Measurements from ENCODE around the gene OR9A4. TPM values are rescaled to one million over a fixed set of nuclear protein-coding genes. Genes with fewer than 3 reads are reported as not detected.
"Not testable (repeated sequence)": the region's sequence is repeated elsewhere in the genome, so short reads cannot be mapped to it uniquely, and the experiment has no call there.

Gene OR9A4, protein sequence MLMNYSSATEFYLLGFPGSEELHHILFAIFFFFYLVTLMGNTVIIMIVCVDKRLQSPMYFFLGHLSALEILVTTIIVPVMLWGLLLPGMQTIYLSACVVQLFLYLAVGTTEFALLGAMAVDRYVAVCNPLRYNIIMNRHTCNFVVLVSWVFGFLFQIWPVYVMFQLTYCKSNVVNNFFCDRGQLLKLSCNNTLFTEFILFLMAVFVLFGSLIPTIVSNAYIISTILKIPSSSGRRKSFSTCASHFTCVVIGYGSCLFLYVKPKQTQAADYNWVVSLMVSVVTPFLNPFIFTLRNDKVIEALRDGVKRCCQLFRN
- total RNA-seq, result not detected

DNA sequence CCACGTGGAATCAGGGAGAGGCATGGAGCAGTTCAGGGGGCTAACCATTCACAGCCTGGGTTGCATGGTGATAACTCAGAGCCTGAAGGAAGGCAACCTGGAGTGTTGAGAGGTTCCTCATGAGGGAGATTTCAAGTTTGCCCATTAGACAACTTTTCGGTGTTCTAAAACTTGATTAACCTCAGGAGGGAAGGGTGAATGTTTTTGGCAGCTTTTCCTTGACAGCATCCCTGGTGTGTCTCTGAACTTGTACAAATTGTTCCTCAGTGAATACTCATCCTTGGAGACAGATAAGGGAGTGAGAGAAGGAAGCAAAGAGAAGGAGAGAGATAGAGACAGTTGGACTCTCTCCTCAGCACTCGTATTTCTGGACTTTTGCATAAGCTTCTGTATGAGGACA is at the start of gene OR9A4:
OR9A4 (plus strand) TSS at position 301 of the 400 bp plus-strand sequence. CDS start 2,477 bp downstream, outside the sequence.
- DNase-seq (ENCODE audit: low spot score), result no peak
- no peak for ATAC-seq

DNA sequence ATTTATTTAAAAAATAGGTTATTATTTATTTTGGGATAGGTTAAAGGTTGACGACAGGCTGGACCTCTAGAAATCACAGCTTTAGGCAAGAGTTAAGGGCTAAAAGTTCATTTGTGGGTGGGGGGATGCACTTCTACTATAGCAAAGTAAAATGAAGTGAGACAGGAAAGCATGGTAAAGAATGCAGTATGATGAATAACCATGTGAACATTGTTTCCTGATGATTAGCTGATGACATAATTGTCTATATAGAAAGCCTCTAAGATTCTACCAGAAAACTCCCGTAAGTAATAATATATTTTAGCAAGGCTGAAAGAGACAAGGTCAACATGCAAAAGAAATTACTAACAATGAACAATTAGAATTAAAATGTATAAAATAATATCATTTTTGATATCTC is 49.2 kb upstream of the OR9A4 start:
- DNase-seq (ENCODE audit: low spot score) (no peak), ATAC-seq (no peak)

DNA sequence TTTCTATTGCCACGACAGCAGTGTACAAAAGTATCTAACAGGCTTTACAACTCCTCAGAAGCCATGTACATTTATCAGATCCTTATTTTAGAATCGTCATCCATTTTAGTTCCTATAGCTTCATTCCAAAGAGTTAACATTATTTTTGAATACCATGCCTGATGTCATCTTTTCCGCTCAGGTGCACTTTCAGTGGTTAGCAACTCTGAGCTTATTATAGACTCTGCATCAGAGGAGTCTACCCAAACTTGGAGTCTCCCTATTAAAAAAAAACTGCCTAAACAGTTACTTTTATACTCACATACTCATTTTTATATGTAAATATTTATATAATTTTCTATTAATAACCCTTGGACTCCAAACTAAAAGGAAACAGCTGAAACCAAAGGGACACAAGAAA is 43.3 kb upstream of the OR9A4 start:
- no peak for ATAC-seq

DNA sequence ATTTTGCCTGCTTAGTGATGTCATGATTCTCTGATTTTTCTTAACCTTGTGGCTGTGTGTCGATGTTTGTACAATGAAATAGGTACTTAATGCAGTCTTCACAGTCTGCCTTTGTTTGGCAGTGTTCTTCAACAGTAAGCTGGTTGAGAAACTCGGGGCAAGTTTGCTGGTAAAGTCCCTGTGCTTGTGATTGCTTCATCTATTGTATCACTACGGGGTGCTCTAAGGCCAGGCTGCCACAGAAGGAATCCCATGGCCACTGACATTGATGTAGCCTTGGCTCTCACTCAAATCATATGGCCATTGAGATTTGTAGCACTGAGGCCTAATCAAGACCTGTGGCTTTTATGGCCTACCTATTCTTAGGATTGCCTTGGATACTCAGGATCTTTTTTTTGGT is 41.4 kb upstream of the OR9A4 start:
- no peak for DNase-seq (ENCODE audit: low spot score)
- ATAC-seq, result no peak

More for the DNA sequence above, 43.3 kb upstream of the OR9A4 start:
- DNase-seq (ENCODE audit: low spot score), result no peak

DNA sequence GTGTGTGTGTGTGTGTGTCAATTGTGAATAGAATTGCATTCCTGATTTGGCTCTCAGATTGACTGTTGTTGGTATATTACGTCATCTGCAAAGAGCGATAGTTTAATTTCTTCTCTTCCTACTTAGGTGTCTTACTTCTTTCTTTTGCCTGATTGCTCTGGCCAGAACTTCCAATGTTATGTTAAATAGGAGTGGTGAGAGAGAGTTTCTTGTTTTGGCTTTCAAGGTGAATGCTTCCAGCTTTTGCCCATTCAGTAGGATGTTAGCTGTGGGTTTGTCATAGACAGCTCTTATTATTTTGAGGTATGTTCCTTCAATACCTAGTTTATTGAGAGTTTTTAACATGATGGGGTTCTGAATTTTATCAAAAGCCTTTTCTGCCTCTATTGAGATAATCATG is 40.7 kb upstream of the OR9A4 start:
- DNase-seq (ENCODE audit: low spot score), result no peak
- ATAC-seq, result no peak

DNA sequence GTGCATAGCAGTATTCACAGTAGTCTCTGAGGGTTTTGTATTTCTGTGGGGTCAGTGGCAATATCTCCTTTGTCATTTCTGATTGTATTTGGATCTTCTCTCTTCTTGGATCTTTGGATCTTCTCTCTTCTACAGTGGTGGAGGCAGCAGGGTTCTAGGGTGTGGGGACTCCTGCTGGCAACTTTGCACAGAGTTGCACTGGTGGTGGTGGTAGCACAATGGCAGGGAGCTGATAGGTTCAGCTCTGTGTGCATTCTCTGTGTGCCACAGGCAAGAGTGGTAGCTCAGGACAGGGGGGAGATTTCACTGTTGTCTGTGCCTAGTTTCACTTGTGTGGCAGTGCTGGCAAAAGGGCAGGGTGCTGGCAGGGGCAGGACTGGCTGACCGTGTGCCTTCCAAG is 39.8 kb upstream of the OR9A4 start:
- DNase-seq (ENCODE audit: low spot score), result no peak
- ATAC-seq, result no peak

DNA sequence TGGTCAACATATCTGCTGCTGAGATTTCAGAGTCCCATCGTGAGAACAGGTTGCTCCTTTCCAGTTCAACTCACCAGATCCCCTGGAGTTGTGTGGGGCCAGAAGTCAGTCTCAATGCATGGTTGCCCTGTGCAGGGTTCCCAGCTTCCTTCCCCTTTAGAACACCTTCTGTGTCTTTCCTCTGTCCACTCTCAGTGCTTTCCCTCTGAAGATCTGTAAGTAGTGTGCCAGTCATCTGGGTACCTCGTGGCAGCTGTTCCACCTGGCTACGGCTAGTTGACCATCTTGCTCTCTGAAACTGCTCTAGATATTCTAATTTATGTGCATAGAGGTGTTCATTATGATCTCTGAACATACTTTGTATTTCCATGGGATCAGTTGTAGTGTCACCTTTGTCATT is 38.8 kb upstream of the OR9A4 start:
- DNase-seq (ENCODE audit: low spot score), result no peak
- ATAC-seq, result no peak

DNA sequence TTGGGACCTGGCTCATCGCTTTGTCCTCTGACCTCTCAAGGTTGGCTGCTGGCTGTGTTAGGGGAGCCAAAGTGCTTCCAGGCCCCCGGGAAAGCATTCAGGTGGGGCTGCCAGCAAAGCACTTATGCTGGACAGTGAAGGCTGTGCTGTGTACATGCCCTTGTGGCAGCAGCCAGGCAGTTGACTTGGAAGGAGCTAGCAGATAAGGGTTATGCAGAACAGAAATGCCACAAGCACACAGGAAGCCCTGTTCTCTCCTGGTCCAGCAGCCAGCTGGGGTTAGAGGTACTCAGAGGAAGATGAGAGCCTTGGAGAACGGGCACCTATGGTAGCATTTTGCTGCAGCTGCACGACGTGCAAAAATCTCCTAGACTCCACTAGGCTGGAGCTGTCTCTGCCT is 35.2 kb upstream of the OR9A4 start:
- DNase-seq (ENCODE audit: low spot score) (no peak), ATAC-seq (no peak)

DNA sequence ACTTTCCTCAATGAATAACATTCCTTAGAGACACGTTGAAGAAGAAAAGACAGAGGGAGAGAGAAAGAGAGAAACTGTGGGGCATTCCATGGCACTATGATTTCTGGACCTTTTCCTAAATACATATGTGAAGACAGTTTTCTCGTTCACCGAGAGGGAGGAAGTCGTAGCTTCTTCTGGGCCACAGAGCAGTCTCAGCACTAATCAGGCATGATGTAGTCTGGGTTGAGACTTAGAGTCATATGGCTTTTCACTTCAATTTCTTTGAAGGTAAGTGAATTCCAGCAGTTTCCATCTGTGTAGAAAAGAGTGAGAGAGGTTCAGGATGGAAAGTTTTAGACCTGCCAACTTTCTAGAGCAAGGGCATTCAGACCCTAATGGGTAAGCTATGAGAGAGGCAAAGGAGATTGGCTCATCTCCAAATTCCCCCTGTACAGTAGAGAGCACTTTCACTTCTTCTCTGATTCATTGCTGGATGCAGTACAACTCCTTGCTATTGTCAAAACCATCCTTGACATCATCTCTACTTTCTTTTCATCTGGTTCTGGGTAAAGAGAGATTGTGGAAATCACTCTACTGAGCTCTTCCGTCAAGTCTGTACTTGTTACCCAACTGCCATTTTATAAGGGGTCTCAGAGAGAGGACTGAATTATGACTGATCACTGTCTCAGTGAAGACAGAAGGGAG is 31.5 kb upstream of the OR9A4 start:
- ATAC-seq, result no peak

DNA sequence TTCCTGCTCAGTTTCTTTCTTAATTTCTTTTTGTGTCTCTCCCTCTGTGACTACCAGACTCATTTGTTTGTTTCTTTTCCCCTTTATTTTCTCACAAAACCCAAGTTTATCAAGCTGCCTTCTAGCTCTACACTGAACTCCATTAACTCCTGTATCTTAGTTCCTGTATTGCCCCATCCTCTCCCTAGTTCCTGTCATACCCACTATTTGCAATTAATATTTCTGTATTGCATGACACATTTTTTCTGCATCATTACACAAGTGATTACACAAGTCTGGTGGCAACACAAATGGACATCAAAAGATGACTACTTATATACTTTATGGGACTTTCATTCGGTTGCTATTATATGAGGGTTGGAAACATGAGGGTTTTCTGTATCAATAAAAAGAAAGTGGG is 26.9 kb upstream of the OR9A4 start:
- DNase-seq (ENCODE audit: low spot score), result no peak
- no peak for ATAC-seq

More for the DNA sequence above, 31.5 kb upstream of the OR9A4 start:
- DNase-seq (ENCODE audit: low spot score), result no peak

DNA sequence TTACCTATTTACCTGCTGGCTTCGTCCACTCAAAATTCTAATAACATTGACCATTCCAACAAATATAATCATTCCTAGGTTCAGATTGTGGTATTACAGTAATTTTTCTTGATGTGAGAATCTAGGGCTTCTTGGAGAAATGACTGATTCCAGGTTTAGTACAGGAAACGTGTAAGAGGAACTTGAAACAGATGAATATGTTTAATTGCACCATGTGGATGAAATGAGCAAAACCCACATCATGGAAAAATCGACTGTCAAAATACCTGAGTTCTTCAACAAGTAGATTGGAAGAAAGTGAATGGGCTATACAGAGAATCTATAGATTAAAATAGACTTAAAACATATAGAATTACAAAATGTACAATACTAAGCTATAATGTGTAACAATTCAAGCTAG is 24.9 kb upstream of the OR9A4 start:
- ATAC-seq, result no peak
- DNase-seq (ENCODE audit: low spot score), result no peak

DNA sequence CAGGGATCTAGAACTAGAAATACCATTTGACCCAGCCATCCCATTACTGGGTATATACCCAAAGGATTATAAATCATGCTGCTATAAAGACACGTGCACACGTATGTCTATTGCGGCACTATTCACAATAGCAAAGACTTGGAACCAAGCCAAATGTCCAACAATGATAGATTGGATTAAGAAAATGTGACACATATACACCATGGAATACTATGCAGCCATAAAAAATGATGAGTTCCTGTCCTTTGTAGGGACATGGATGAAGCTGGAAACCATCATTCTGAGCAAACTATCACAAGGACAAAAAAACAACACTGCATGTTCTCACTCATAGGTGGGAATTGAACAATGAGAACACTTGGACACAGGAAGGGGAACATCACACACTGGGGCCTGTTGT is 16.8 kb upstream of the OR9A4 start:
- not testable (repeated sequence) for ATAC-seq; DNase-seq (ENCODE audit: low spot score)

DNA sequence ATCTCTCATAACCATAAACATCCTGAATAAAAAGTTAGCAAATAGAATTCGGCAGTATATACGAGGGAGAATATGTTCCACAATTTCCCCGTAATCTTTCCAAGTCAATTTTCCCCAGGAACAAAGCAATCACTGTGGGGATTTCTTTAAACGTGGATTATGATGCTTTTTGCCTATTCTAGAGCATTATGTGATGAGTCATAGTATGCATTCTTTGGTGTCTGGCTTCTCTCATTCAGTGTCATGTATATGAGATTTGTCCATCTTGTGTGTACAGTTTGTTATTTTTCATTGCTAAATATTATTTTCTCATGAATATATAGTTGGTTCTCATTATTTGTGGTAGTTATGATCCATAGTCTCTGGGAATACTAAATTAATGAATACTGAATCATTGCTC is 9.9 kb upstream of the OR9A4 start:
- ATAC-seq (no peak), DNase-seq (ENCODE audit: low spot score) (no peak)

DNA sequence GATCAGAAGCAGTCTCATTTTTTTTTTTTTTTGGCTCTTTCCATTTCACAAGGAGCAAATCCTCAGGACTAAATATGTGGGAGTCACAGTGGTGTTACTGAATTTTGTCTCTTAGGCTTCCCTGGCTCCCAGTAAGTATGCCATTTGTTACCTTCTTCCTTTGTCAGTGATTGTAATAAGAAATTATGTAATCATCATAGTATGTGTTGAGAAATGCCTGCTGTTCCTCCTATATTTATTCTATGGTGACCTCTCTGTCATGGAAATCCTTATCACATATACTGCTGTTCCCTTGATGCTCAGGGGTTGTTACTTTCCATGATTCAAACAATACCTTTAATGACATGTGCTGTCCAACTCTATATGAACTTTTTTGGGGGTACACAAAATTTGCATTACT is 4.8 kb upstream of the OR9A4 start:
- ATAC-seq (no peak), DNase-seq (ENCODE audit: low spot score) (no peak)

DNA sequence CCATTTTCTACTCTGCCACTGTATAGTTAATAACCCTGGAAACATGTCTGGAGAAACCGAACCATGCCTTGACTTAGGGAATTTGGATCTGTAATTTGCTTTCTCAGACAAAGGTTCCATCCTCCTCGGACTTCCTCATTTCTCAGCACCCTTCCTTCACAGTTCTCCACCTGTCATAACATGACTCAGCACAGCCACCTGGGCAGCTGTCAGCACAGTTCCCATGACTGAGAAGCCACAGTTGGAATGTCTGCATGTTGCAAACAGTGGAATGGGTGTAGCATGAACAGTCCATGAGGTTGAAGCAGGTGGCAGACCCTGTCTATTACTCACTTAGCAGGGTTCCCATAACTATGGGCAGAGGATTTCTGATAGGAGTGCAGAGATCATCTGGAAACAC is 634 bp upstream of the OR9A4 start:
- ATAC-seq (no peak), DNase-seq (ENCODE audit: low spot score) (no peak)

DNA sequence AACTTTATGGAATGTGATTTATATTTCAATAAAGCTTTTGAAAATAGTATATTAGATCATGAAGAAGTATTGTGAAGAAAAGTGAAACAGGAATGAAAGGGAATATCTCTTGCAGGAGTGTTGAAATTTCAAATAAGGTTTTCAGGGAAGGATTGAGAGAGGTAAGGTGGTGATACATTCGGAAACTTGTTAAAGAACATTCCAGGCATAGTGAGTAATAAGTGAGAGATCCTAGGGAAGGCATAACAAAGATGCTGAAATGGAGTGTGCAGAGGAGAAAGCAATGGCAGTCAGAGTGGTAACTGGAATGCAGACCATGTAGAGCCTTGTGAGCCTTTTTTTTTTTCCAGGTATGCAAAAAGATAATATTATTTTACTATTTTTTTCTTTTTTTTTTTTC is 4.1 kb downstream of the OR9A4 start:
- no peak for ATAC-seq
- no peak for DNase-seq (ENCODE audit: low spot score)

DNA sequence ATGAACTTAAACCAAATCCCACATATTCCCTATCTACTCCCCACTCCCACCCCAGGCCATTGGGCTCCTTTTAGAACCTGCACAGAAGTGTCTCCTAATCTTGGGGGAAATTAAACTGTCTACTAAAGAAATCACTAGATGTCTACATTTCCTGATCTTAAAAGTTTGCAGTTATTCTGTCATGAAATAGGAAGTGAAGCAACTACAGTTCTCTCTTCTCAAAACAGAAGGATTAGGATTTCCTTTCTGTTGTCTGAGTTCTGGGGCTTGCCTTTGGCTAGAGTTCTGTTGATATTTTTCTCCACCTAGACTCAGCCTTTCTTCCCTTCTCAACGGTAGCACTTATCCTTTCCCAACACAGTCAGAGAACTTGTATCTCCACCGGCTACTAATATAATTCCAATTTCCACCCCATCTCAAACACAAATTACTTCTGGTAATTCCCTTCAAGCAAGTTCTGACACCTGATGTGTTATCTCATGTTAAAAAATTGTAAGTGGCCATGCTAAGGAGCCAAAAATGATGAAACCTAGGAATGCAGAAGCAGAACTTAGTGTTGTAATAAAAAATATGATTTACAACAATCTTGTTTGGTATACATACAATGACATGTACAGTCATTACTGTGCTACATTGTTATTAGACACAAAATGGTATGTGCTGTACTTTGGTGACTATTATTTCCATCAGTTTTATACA is 12.1 kb downstream of the OR9A4 start:
- no peak for ATAC-seq

DNA sequence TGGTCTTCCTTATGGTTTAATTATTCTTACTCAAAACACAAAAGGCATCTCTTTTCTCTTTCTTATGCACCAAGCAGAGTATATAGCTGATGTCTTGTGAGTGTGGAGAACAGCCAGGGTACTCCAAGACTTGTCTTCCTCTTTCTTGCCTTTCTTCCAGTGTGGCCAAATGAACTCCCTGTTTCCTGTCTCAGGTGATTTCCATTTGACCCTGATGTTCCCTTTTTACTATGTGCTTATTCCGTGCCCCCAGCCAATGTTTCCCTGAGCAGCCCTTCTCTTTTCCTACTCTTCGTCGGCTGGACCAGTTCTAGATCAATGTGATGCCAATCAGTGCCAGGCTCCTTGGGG is 12.6 kb downstream of the OR9A4 start:
- no peak for DNase-seq (ENCODE audit: low spot score)
- ATAC-seq, result no peak

More for the DNA sequence above, 12.1 kb downstream of the OR9A4 start:
- DNase-seq (ENCODE audit: low spot score), result no peak

DNA sequence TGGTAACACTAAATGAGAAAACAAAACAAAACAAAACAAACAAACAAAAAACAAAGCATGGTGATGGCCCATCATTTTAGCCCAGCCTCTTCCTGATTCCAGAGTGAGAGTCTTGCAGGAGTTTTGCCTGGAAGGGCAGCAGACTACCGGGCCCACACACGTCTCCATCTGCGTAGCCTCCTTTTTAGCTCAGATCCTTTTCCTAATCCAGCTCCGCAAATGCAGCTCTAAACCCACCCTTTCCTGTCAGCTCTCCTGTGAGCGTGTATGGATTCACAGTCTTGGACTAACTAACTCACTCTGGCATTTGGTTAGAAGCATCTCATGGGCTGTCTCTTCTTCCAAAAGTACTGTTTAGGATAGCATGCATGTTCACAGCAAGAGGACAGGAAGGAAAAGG is 14.0 kb downstream of the OR9A4 start:
- no peak for ATAC-seq
- no peak for DNase-seq (ENCODE audit: low spot score)

DNA sequence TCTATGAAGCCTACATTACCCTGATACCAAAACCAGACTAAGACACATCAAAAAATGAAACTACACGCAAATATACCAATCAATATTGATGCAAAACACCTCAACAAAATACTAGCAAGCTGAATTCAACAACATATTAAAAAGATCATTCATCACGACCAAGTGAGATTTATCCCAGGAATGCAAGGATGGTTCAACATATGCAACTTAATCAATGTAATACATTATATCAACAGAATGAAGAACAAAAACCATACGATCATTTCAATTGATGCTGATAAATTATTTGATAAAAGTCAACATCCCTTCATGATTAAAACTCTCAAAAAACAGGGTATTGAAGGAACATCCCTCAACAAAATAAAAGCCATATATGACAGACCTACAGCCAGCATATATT is 24.9 kb downstream of the OR9A4 start:
- no peak for DNase-seq (ENCODE audit: low spot score)
- ATAC-seq, result no peak

DNA sequence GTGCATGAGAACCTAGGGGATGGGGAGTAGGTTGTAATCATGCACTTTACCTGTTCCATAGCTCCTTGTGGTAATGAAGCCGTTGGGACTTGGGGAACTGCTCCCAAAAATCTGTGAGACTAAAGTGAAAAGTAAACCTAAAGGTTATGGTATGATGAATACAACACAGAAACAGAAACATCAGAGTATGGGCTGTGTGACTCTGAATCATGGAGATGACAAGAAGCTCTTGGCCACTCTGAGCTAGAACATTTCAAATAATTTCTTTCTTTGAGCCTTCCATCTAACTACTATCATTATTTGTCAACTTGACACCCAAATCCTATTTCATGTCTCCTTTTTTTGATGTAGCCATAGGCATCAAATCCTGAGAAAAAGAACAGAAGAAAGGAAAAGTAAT is 27.6 kb downstream of the OR9A4 start:
- no peak for DNase-seq (ENCODE audit: low spot score)
- no peak for ATAC-seq

DNA sequence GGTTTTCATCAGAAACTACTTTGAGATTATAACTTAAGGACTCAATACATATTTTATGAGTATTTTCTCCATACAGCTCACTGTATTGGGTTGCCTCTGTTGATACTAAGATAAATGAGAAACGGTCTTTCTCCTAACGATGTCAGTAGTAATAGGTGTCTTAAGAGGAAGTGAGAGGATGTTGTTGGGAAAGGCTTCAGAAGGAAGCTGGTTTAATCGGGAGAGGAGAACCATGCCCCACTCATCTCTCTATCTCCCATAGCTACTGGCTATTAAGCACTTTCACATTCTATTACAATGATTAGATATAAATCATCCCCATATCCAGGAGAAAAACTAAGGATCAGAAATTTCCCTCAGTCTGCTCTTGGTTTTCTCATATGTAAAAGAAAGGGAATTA is 28.6 kb downstream of the OR9A4 start:
- DNase-seq (ENCODE audit: low spot score), result no peak
- no peak for ATAC-seq
